NCI-H1694 (cell line): Measurements from ENCODE around the gene BTN1A1.
"Not testable (repeated sequence)": the region's sequence is repeated elsewhere in the genome, so short reads cannot be mapped to it uniquely, and the experiment has no call there.

Source experiments
- DNase-seq: peaks from one replicate; lab custom pipeline; 2025; lab: John Stamatoyannopoulos, UW

BTN1A1 gene

DNA sequence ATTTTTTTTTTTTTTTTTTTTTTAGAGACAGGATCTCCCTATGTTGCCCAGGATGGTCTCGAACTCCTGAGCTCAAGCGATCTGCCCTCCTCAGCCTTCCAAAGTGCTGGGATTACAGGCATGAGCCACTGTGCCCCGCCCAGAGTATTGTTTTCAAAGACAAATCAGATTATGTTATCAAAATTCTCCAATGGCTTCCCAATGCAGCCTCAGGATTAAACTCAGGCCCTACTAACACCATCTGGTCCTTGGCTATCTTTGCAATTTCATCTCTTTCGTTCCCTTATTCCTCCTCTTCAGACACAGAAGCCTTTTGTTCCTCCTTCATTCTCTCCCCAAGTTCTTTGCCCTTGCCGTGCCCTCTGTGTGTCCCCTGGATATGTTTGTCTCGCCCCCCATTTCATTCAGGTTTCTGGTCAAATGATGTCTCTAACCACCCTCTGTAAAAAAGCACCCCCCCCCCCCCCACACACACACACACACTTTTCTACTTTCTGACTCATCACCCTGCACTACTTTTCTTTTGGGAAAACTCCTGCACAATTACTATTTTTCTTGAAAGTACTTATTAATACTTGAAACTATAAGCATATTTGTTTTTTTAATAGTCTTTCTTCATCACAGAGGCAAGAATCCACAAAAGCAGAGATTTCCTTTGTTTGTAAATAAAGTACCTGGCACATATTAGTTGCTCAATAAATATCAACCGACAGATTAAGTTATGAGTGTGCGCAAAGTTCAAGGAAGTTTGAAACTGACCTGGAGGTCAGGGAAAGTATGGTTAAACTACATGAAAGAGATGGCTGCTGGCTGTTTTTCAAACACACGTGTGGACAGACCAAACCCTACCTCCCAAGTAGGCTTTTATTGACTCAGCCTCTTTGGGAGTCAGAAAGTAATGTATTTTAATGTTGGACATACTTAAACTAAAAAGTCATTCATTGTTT lies 16.7 kb downstream of the BTN1A1 start:
- DNase-seq, result no peak

DNA sequence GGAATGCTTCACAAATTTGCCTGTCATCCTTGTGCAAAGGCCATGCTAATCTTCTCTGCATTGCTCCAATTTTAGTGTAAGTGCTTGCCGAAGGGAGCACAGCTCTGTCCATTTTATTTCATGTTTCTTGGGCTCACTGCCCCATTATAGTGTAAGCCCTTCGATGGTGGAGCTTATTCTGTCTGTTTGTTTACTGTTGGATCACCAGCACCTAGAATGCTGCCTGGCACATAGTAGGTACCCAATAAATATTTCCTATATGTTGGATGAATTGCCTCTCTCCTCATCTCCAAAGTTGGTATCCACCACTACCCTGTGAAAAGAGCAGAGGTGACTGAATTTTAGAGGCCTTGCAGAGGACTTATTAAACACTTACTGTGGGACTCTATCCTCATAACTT lies 19.3 kb downstream of the BTN1A1 start:
- DNase-seq, result no peak

DNA sequence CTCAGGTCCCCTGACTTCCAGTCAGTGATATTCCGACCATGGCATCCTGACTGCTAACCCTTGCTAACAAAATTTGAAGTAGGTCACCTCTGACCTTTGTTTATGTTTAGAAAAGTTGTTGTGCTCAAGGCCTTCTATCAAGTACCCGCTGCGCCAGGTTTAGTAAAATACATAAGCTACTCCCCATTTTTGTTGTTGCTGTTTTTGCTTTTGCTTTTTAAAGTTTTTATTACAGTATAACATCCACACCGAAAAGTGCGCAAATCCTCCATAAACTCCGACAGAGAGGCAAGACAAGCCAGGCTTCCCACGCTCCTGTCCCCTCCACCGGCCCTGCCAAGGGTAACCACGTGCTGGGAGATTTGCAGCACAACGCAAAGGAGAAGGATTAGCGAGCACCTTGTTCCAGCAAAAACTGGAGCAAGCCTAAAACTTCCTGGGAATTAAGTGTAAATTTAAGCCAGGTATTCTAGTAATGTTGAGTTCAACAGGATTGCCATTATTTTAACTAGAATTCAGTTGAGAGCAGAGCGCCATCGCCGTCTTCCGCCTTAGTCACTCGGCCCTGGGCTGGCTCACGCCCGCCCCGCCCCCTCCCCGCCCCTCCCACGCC lies 20.2 kb downstream of the BTN1A1 start:
- DNase-seq, result peak; percentile 42

DNA sequence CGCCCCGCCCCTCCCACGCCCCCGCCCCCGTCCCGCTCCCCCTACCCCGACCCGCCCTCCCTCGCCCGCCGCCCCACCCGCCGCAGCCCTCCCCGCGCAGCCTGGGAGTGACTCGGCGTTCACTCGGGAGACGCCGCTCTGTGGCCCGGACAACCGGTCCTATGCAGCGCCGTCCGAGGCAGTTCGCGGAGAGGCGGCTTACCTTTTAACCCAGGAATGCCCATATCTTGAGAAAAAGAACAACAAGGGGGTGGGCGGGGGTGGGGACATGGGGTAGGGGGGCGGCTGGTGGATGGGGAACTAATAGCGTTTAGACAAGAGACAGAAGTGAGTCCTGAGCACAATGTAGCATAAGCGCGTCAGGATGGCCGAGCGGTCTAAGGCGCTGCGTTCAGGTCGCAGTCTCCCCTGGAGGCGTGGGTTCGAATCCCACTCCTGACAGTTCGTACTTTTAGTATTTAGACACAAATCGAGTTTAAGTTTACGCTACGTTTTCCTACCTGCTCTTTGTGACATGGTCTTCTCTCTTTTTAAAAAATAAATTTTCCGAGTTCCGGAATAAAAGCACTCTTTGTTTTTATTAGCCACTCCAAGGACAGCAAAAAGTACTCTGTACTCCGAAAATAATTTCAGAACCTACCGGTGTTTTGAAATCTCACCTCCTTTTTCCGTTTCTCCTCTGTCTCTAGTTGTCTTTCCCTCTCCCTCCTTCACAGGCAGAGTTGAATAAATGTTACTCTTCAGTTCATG lies 20.9 kb downstream of the BTN1A1 start:
- DNase-seq, result peak; percentile 56

DNA sequence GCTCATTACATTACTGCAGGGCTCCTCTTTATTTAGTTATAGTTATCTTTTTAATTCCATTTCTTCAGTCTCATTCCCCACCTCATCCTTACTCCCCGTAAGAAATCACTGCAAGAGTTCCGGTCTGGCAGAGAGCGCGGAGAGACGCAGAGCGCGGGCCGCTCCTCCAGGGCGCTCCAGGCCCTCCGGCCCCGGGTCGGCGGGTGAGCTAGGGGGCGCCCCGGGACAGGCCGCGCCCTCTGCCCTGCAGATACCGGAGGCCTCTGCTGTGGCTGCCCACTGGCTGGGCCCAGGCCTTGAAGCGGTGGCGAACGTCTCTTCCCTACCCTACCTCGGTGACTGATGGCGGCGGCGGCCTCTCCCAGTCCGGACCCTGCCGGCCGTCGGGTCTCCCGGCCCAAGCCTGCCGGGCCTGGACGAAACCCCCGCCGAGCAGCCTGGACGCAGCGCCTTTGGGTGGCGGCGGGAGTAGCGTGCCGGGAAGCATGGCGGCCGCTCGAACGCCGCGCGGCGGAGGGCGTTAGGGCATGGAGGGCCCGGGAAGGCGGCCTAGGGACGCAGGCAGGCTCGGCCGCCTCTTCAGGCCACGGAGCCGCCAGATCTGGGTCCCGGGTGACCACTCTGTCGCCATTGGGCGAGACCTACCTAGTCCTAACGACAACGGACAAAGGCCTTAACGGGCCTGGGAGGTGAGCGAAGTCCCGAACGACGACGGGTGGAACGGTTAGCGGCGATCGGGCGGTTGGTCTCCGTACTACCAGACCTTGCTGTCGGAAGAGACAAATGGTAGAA lies 21.7 kb downstream of the BTN1A1 start:
- DNase-seq, result no peak

DNA sequence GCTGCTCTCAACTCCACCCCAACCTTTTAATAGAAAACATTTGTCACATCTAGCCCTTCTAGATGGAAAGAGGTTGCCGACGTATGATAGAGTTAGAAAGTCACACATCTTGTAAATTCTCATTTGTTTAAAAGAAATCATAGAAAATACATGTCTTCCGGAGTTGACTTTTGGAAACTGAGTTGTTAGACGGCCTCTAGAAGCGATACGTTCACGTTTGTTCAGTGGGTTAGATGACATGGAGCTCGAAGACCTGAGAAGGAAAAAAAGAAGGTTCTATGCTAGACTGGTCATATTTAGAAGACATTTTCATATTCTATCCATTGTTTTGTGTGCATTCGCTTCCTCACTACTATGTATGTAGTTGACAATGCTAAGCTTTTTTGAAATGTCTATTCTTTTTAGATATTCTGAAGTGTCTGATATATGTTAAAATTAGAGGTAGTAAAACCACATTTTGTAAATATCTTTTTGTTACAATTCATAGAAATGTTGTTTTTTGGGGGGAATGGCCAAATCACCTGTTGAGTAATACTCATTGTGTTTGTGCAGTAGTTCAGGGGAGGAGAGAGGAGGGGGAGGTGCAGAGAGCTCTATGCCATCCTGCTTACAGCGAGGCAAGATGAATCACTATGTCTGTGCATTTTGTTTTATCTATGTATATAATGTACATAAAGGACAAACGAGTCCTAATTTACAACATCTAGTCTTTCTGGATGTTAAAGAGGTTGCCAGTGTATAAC lies 22.6 kb downstream of the BTN1A1 start:
- DNase-seq, result not testable (repeated sequence)

DNA sequence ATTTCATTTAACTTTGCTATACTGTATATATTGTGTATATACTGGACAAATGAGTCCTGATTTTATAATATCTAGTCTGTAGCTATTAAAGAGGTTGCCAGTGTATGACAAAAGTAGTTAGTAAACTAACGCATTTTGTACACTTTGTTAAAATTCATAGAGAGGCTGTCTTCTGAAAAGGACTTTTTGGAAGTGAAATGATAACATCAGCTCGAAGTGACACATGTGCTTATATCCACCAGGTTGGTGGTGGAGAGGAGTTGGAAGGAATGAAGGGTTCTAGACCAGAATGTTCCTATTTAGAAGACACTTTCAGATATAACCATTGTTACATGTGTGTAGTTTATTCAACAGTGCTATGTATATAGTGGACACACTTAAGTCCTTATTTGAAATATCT lies 24.2 kb downstream of the BTN1A1 start:
- DNase-seq, result not testable (repeated sequence)

DNA sequence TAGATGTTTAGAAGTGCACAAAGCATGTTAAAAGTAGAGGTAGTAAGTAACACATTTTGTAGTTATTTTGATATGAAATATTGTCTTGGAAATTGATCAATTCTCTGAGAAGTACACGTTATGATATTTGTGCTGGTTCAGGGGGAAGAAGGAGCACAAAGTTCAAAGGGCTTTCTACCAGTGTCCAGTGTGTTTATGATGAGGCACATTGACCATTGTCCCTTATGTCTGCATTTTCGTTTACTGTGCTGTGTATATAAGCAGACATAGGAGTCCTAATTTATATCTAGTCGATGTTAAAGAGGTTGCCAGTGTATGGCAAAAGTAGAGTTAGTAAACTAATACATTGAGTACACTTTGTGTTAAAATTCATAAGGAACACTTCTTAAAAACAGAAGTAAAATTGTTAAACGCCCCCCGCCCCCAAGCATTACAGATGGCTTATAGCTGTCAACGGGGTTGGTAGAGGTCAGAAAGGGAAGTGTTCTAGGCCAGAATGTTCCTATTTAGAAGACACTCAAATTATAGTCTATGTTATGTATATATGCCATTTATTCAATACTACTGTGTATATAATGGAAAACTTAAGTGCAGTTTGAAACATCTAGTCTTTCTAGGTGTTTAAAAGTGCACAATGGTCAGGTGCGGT lies 24.7 kb downstream of the BTN1A1 start:
- no peak for DNase-seq

DNA sequence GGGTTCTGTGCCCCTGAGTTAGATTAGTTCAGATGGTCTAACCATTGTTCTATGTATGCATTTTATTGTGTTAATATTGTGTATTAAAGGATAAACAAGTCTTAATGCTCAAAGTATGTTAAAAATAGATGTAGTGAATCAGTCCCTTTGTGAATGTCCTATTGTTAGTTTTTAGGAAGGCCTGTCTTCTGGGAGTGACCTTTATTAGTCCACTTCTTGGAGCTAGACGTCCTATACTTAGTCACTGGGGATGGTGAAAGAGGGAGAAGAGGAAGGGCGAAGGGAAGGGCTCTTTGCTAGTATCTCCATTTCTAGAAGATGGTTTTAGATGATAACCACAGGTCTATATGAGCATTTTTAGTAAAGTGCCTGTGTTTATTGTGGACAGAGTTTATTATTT lies 25.7 kb downstream of the BTN1A1 start:
- DNase-seq, result no peak

DNA sequence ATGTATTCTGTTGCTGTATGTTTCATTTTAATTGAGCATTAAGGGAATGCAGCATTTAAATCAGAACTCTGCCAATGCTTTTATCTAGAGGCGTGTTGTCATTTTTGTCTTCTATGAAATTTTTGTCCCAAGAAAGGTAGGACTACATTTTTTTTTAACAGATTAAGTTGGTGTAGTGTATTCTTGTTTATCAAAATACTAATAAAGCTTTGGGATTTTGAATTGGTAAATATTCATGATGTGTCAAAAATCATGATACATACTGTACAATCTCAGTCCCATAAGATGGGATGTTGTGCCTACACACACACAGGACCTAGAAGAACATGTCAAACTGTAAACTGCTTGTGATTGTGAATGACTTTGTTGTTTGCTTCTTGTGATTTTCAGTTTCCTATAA lies 26.8 kb downstream of the BTN1A1 start:
- DNase-seq, result no peak

DNA sequence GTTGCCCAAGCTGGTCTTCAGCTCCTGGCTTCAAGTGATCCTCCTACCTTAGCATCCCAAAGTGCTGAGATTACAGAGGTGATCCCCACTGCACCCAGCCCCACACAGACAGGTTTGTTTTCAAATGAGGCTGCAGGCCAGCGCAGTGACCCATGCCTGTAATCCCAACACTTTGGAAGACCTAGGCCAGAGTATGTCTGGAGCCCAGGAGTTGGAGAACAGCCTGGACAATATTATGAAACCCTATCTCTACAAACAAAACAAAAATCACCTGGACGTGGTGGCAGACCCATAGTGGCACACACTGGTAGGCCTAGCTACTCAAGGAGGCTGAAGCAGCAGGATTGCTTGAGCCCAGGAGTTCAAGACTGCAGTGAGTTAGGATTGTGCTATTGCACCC lies 30.1 kb downstream of the BTN1A1 start:
- DNase-seq, result no peak

DNA sequence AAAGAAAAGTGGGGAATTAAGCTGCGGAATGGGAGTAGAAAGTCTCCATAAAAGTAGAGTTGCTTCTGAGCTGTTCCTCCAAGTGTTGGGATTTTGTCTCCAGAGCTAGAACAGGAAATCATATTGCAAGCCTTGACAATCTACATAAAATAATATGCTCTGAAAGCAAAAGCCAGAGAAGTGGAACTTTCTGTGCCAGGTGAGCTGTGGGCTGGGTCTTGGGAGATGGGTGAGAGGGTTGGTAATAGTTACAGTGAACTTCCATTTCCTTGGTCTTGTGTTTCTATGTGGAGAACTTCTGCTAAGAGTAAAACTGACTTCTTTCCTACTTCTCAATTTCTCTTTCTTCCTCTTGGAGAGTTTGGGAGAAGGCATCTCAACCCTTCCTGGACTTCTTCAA lies 31.8 kb downstream of the BTN1A1 start:
- DNase-seq, result no peak

DNA sequence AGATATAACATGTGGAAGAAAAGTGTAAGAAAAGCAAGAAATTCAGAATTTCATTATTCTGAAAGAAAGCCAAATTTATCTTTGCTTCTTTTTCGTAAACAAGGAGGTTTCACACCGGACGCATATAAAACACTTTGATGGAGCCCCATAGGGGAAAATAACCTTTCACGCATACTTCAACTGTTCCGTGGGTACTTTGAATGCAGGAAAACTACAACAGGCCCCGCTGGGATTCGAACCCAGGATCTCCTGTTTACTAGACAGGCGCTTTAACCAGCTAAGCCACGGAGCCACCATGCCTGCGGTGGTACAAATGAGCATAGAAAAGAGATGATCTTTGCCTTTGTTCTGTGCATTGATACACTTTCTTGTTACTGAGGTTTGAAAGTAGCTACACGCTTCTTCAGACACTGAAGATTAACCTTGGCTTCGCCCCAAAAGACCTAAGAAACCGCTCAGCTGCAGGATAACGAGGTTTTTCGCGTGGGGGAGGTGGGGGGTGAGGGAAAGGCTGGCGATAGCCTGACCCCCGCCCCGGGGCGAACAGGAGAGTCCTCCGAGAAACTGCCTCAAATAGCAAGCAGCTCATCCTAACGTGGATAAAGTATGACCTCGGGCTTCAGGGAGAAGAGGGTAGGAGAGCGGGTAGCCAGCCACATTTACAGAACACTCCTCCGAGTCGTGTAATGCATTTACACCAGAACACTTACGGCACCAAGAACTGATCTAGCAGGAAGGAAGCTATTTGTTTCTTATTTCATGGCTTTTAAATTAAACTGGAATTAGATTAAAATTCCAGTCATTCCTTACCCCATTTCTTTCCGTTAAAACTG lies 32.8 kb downstream of the BTN1A1 start:
- peak; percentile 93 for DNase-seq

DNA sequence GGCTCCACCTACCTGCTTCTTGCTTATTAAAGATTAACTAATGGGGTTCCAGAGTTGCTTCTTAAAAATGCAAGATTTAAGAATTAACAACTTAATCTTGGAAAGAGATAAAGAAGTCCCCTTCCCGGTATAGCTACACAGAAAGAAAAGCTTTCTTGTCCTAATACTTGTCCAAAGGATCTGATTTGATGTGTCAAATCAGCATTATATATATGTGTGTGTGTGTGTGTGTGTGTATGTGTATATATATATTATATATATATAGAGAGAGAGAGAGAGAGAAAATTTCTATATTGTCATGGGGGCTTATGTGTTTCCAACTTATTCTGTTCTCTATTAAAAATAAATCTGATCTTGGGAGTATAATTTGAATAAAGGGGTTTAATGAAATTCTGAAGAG lies 33.4 kb downstream of the BTN1A1 start:
- no peak for DNase-seq

DNA sequence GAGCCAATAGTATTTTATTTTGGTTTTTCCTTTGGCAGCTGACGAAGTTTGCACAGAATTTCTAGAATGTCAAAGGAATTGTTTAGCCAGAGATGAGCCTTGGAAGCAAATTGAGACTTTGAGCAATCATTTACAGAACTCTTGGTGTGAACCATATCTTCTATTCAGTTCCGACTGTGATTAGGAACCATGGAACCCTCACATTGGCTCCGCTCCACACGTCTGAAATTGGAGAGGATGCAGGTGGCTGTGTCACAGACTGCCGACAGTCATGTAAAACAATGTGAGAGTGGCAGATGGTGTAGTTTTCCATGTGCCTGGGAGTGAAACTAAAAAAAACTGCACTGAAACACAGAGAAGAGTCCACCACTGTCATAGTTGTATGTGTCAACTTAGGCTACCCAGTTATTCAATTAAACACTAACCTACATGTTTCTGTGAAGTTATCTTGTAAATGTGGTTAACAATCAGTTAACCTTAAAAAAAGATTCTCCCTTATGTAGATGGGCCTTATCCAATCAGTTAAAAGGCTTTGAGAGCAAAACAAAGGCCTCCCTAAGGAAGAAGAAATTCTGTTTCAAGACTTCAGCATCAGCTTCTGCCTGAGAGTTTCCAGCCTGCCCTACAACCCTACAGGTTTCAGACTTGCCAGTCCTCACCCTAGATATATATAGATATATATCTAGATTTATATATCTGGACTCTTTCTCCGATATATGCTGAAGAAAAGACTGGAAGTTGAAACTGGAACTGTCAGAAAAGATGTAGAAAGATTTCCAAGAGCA lies 34.8 kb downstream of the BTN1A1 start:
- DNase-seq, result peak; percentile 86

DNA sequence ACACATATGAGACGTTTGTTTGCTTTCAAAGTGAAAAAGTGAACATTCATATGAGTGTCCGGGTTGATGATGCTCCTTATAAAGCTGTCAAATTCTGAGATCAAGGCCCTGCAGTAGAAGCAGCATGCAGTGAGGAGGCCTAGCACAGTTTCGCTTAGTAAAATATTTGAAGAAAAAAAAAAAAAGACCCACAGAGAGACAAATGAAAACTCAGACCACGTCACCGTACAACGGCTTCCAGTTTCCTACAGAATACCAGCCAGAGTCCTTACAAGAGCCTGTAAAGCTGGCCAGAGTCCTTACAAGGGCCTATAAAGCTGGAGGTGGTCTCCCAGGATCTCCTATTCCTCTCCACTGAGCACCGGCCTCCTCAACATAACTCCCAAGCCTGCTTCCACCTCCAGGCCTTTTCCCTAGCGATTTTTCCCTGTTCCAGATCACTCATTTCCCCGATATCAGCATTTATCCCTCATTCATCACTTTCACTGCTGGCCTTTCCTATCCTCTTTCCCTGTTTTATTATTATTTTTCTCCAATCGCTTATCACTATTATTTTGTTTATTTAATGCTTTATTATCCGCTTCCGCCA lies 36.6 kb downstream of the BTN1A1 start:
- DNase-seq, result peak; percentile 20

DNA sequence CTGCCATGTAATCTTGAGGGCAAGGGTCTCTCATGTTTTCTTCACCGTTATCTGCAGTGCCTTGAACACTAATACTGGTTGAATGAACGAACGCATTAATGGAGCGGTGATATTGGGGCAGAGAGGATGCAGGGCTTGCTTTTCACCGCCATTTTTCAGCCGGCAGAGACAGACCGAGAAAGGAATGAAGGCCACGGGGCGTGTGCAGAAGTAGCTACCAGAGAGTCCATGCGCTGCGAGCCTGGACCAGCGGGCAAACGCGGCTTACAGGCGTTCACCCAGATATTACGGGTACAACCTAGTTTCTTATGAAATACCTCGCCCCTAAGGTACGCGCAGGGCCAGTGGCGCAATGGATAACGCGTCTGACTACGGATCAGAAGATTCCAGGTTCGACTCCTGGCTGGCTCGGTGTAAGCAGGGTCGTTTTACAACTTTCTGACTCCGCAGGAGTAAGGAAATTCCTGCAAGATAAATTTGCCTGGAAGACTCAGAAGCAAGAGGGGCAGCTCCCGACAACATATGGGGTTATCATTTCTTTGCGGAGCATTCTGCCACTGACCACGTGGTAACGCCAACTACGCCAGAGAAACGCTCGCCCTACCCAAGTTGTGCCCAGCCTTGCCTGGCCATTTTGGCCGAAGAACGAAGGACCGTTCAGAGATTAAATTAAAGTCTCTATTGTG lies 37.2 kb downstream of the BTN1A1 start:
- peak; percentile 88 for DNase-seq
